IPS-15b (cell line): ENCODE data around the gene GATB.

ENCODE experiments used
- H3K27me3 ChIP-seq: one replicate; pipeline ENCODE4 v1.6.1; 2013; ENCODE audit warnings: low read length; ENCODE audit not compliant: control insufficient read depth, insufficient read depth
- H3K36me3 ChIP-seq: one replicate; pipeline ENCODE4 v1.6.1; 2013; ENCODE audit warnings: low read length; ENCODE audit not compliant: control insufficient read depth, insufficient read depth
- H3K4me1 ChIP-seq: one replicate; pipeline ENCODE4 v1.6.1; 2013; ENCODE audit warnings: mild to moderate bottlenecking, low read length; ENCODE audit not compliant: control insufficient read depth, insufficient read depth
- H3K4me3 ChIP-seq: one replicate; pipeline ENCODE4 v1.5.1; 2013; ENCODE audit warnings: low read depth, low read length
- H3K9ac ChIP-seq: one replicate; pipeline ENCODE4 v1.6.1; 2013; ENCODE audit warnings: low read depth, mild to moderate bottlenecking, low read length
- H3K9me3 ChIP-seq: one replicate; pipeline ENCODE4 v1.6.1; 2013; ENCODE audit warnings: mild to moderate bottlenecking, low read length; ENCODE audit not compliant: control insufficient read depth, insufficient read depth

The GATB gene

GRCh38 chr4:151711646-151712045 is 49.2 kb downstream of the GATB start:
- H3K4me1 ChIP-seq, result no peaks in the 10 kb centered on the region
- H3K9me3 ChIP-seq, result no peaks in the 10 kb centered on the region
- no peak overlapping the region for H3K4me3 ChIP-seq
- H3K36me3 ChIP-seq, result peaks cover 4% of the 10 kb centered on the region
- no peak overlapping the region for H3K9ac ChIP-seq
- H3K27me3 ChIP-seq, result no peaks in the 10 kb centered on the region

GRCh38 chr4:151709587-151709986 is 51.2 kb downstream of the GATB start:
- Histone ChIP-seq H3K27me3 (no peaks in the 10 kb centered on the region), H3K4me1 (no peaks in the 10 kb centered on the region), H3K9me3 (no peaks in the 10 kb centered on the region), H3K9ac (no peak overlapping the region), H3K4me3 (no peak overlapping the region), H3K36me3 (peaks cover 4% of the 10 kb centered on the region)

- H3K36me3 ChIP-seq, result peaks cover 4% of the 10 kb centered on the region
- H3K4me3 ChIP-seq, result no peak overlapping the region
- H3K9me3 ChIP-seq, result no peaks in the 10 kb centered on the region
- H3K9ac ChIP-seq, result no peak overlapping the region
- H3K4me1 ChIP-seq, result no peaks in the 10 kb centered on the region
- H3K27me3 ChIP-seq, result no peaks in the 10 kb centered on the region
Measured at GRCh38 chr4:151709071-151709470, 51.7 kb downstream of the GATB start.

- H3K9ac ChIP-seq, result no peak overlapping the region
- no peaks in the 10 kb centered on the region for H3K9me3 ChIP-seq
- no peaks in the 10 kb centered on the region for H3K4me1 ChIP-seq
- peaks cover 4% of the 10 kb centered on the region for H3K36me3 ChIP-seq
- no peaks in the 10 kb centered on the region for H3K27me3 ChIP-seq
- H3K4me3 ChIP-seq, result no peak overlapping the region
Measured at GRCh38 chr4:151708100-151708499, 52.7 kb downstream of the GATB start.

GRCh38 chr4:151703401-151703800 is 57.4 kb downstream of the GATB start:
- Histone ChIP-seq H3K36me3 (peaks cover 4% of the 10 kb centered on the region), H3K27me3 (no peaks in the 10 kb centered on the region), H3K9ac (no peak overlapping the region), H3K4me1 (no peaks in the 10 kb centered on the region), H3K4me3 (no peak overlapping the region), H3K9me3 (no peaks in the 10 kb centered on the region)

GRCh38 chr4:151702256-151702655 is 58.6 kb downstream of the GATB start:
- Histone ChIP-seq H3K27me3 (no peaks in the 10 kb centered on the region), H3K36me3 (no peaks in the 10 kb centered on the region), H3K9me3 (no peaks in the 10 kb centered on the region), H3K9ac (no peak overlapping the region), H3K4me3 (no peak overlapping the region), H3K4me1 (no peaks in the 10 kb centered on the region)

GRCh38 chr4:151700566-151701316 is 60.1 kb downstream of the GATB start:
- no peaks in the 10 kb centered on the region for H3K9me3 ChIP-seq
- H3K27me3 ChIP-seq, result no peaks in the 10 kb centered on the region
- H3K4me3 ChIP-seq, result no peak overlapping the region
- H3K36me3 ChIP-seq, result no peaks in the 10 kb centered on the region
- H3K4me1 ChIP-seq, result no peaks in the 10 kb centered on the region
- no peak overlapping the region for H3K9ac ChIP-seq

GRCh38 chr4:151698213-151698612 is 62.6 kb downstream of the GATB start:
- no peak overlapping the region for H3K4me3 ChIP-seq
- H3K4me1 ChIP-seq, result no peaks in the 10 kb centered on the region
- H3K9ac ChIP-seq, result no peak overlapping the region
- peaks cover 2% of the 10 kb centered on the region for H3K36me3 ChIP-seq
- no peaks in the 10 kb centered on the region for H3K9me3 ChIP-seq
- H3K27me3 ChIP-seq, result no peaks in the 10 kb centered on the region

GRCh38 chr4:151694961-151695720 is 65.7 kb downstream of the GATB start:
- Histone ChIP-seq H3K4me1 (no peaks in the 10 kb centered on the region), H3K9me3 (no peaks in the 10 kb centered on the region), H3K9ac (no peak overlapping the region), H3K4me3 (no peak overlapping the region), H3K27me3 (no peaks in the 10 kb centered on the region), H3K36me3 (peaks cover 2% of the 10 kb centered on the region)

- Histone ChIP-seq H3K9me3 (no peaks in the 10 kb centered on the region), H3K9ac (no peak overlapping the region), H3K36me3 (peaks cover 2% of the 10 kb centered on the region), H3K4me3 (no peak overlapping the region), H3K27me3 (no peaks in the 10 kb centered on the region), H3K4me1 (no peaks in the 10 kb centered on the region)
Measured at GRCh38 chr4:151692821-151693673, 67.8 kb downstream of the GATB start.

- H3K4me1 ChIP-seq, result peaks cover 3% of the 10 kb centered on the region
- H3K36me3 ChIP-seq, result peaks cover 2% of the 10 kb centered on the region
- H3K9ac ChIP-seq, result no peak overlapping the region
- no peaks in the 10 kb centered on the region for H3K27me3 ChIP-seq
- H3K4me3 ChIP-seq, result no peak overlapping the region
- H3K9me3 ChIP-seq, result no peaks in the 10 kb centered on the region
Measured at GRCh38 chr4:151692443-151692782, 68.4 kb downstream of the GATB start.
